Right lobe of liver (tissue), 4 donors: ENCODE measurements around the gene SP140.

Experiments
- POLR2A ChIP-seq: fragments of 450-650 bp; IDR thresholded peaks from one replicate; pipeline ENCODE4 v1.6.1; 2017; ENCODE audit warnings: antibody characterized with exemption, mild to moderate bottlenecking
- TF ChIP-seq, protein P1 (sequence below), 4 donors: fragments of 200-600 bp in 3 of 4; fragments of 450-650 bp in 1 of 4; IDR thresholded peaks; one replicate each; pipeline versions ENCODE4 v1.5.1 to v1.8.0; 2016 to 2022; ENCODE audit warnings: antibody characterized with exemption in 4 of 4, mild to moderate bottlenecking in 2 of 4
- donor health status: DM: no; HTN: no; CAD: no.
- donor health status: DM: no; HTN: no; CAD: no.
- donor health status: DM: no; HTN: yes; CAD: no.

DNA sequence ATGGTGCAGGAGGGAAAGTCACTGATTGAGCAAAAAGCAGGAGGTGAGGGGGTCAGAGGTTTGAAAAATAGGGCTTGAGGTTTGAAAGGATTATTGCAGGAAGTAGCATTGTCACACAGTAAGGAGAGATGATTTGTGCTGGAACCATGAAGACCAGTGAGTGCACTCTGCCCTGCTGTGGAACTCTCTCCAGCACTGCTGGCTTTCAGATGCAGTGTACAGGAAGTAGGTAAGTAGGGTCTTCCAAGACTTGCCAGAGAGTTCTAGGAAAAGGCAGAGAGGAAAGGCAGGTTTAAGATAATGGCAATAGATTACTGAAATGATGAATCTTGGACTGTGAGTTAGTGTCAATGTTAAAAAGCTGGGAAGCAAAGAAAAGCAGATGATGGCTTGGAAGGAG is 17.0 kb upstream of the SP140 start:
- TF ChIP-seq, protein P1, sequence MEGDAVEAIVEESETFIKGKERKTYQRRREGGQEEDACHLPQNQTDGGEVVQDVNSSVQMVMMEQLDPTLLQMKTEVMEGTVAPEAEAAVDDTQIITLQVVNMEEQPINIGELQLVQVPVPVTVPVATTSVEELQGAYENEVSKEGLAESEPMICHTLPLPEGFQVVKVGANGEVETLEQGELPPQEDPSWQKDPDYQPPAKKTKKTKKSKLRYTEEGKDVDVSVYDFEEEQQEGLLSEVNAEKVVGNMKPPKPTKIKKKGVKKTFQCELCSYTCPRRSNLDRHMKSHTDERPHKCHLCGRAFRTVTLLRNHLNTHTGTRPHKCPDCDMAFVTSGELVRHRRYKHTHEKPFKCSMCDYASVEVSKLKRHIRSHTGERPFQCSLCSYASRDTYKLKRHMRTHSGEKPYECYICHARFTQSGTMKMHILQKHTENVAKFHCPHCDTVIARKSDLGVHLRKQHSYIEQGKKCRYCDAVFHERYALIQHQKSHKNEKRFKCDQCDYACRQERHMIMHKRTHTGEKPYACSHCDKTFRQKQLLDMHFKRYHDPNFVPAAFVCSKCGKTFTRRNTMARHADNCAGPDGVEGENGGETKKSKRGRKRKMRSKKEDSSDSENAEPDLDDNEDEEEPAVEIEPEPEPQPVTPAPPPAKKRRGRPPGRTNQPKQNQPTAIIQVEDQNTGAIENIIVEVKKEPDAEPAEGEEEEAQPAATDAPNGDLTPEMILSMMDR (IDR thresholded peaks at IDR 0.05), result no peak
- TF ChIP-seq POLR2A, result no peak
